ENCODE data around the gene PPL.

PPL gene

GRCh38 chr16:4871071-4871470 lies 65.9 kb downstream of the PPL start:
- no peak overlapping the region for H3K9ac ChIP-seq (ENCODE audit: low read length)
- H3K4me1 ChIP-seq (ENCODE audit: control insufficient read depth, insufficient read depth, low read length): peaks cover 15% of the 10 kb centered on the region
- peaks cover 11% of the 10 kb centered on the region for H3K36me3 ChIP-seq (ENCODE audit: control insufficient read depth, insufficient read depth, low read length)
- H3K27me3 ChIP-seq (ENCODE audit: control insufficient read depth, insufficient read depth, low read length): no peaks in the 10 kb centered on the region
- no peak overlapping the region for H3K4me3 ChIP-seq (ENCODE audit: low read length)
- H3K9me3 ChIP-seq (ENCODE audit: control insufficient read depth, low read length): no peaks in the 10 kb centered on the region

- no peak overlapping the region for H3K9ac ChIP-seq (ENCODE audit: low read length)
- H3K27me3 ChIP-seq (ENCODE audit: control insufficient read depth, insufficient read depth, low read length): no peaks in the 10 kb centered on the region
- H3K36me3 ChIP-seq (ENCODE audit: control insufficient read depth, insufficient read depth, low read length): peaks cover 8% of the 10 kb centered on the region
- peaks cover 15% of the 10 kb centered on the region for H3K4me1 ChIP-seq (ENCODE audit: control insufficient read depth, insufficient read depth, low read length)
- no peak overlapping the region for H3K4me3 ChIP-seq (ENCODE audit: low read length)
- H3K9me3 ChIP-seq (ENCODE audit: control insufficient read depth, low read length): no peaks in the 10 kb centered on the region
These were observed 66.7 kb downstream of the PPL start for GRCh38 chr16:4870138-4870671.

- peaks cover 6% of the 10 kb centered on the region for H3K36me3 ChIP-seq (ENCODE audit: control insufficient read depth, insufficient read depth, low read length)
- no peaks in the 10 kb centered on the region for H3K27me3 ChIP-seq (ENCODE audit: control insufficient read depth, insufficient read depth, low read length)
- peaks cover 15% of the 10 kb centered on the region for H3K4me1 ChIP-seq (ENCODE audit: control insufficient read depth, insufficient read depth, low read length)
- no peaks in the 10 kb centered on the region for H3K9me3 ChIP-seq (ENCODE audit: control insufficient read depth, low read length)
- no peak overlapping the region for H3K9ac ChIP-seq (ENCODE audit: low read length)
- H3K4me3 ChIP-seq (ENCODE audit: low read length): no peak overlapping the region
These were observed 67.7 kb downstream of the PPL start for GRCh38 chr16:4869147-4869805.

GRCh38 chr16:4868535-4868934 lies 68.4 kb downstream of the PPL start:
- Histone ChIP-seq H3K4me3 (ENCODE audit: low read length) (no peak overlapping the region), H3K36me3 (ENCODE audit: control insufficient read depth, insufficient read depth, low read length) (peaks cover 7% of the 10 kb centered on the region), H3K9me3 (ENCODE audit: control insufficient read depth, low read length) (no peaks in the 10 kb centered on the region), H3K4me1 (ENCODE audit: control insufficient read depth, insufficient read depth, low read length) (peaks cover 15% of the 10 kb centered on the region), H3K9ac (ENCODE audit: low read length) (no peak overlapping the region), H3K27me3 (ENCODE audit: control insufficient read depth, insufficient read depth, low read length) (no peaks in the 10 kb centered on the region)

- no peaks in the 10 kb centered on the region for H3K27me3 ChIP-seq (ENCODE audit: control insufficient read depth, insufficient read depth, low read length)
- no peak overlapping the region for H3K9ac ChIP-seq (ENCODE audit: low read length)
- peaks cover 15% of the 10 kb centered on the region for H3K4me1 ChIP-seq (ENCODE audit: control insufficient read depth, insufficient read depth, low read length)
- H3K36me3 ChIP-seq (ENCODE audit: control insufficient read depth, insufficient read depth, low read length): peaks cover 7% of the 10 kb centered on the region
- H3K9me3 ChIP-seq (ENCODE audit: control insufficient read depth, low read length): no peaks in the 10 kb centered on the region
- no peak overlapping the region for H3K4me3 ChIP-seq (ENCODE audit: low read length)
These were observed 68.9 kb downstream of the PPL start for GRCh38 chr16:4868026-4868425.

- Histone ChIP-seq H3K9ac (ENCODE audit: low read length) (no peak overlapping the region), H3K36me3 (ENCODE audit: control insufficient read depth, insufficient read depth, low read length) (peaks cover 4% of the 10 kb centered on the region), H3K9me3 (ENCODE audit: control insufficient read depth, low read length) (no peaks in the 10 kb centered on the region), H3K27me3 (ENCODE audit: control insufficient read depth, insufficient read depth, low read length) (no peaks in the 10 kb centered on the region), H3K4me1 (ENCODE audit: control insufficient read depth, insufficient read depth, low read length) (peaks cover 23% of the 10 kb centered on the region), H3K4me3 (ENCODE audit: low read length) (no peak overlapping the region)
These were observed 70.4 kb downstream of the PPL start for GRCh38 chr16:4866586-4866985.

- Histone ChIP-seq H3K36me3 (ENCODE audit: control insufficient read depth, insufficient read depth, low read length) (peaks cover 4% of the 10 kb centered on the region), H3K4me1 (ENCODE audit: control insufficient read depth, insufficient read depth, low read length) (peaks cover 23% of the 10 kb centered on the region), H3K4me3 (ENCODE audit: low read length) (no peak overlapping the region)
These were observed 71.6 kb downstream of the PPL start for GRCh38 chr16:4865231-4865860.

GRCh38 chr16:4864728-4865127 lies 72.2 kb downstream of the PPL start:
- H3K27me3 ChIP-seq (ENCODE audit: control insufficient read depth, insufficient read depth, low read length): no peaks in the 10 kb centered on the region
- H3K4me1 ChIP-seq (ENCODE audit: control insufficient read depth, insufficient read depth, low read length): peaks cover 23% of the 10 kb centered on the region
- H3K9ac ChIP-seq (ENCODE audit: low read length): no peak overlapping the region
- H3K36me3 ChIP-seq (ENCODE audit: control insufficient read depth, insufficient read depth, low read length): peaks cover 4% of the 10 kb centered on the region
- no peaks in the 10 kb centered on the region for H3K9me3 ChIP-seq (ENCODE audit: control insufficient read depth, low read length)
- H3K4me3 ChIP-seq (ENCODE audit: low read length): no peak overlapping the region

More at GRCh38 chr16:4865231-4865860, 71.6 kb downstream of the PPL start:
- no peaks in the 10 kb centered on the region for H3K9me3 ChIP-seq (ENCODE audit: control insufficient read depth, low read length)
- H3K9ac ChIP-seq (ENCODE audit: low read length): no peak overlapping the region
- H3K27me3 ChIP-seq (ENCODE audit: control insufficient read depth, insufficient read depth, low read length): no peaks in the 10 kb centered on the region

GRCh38 chr16:4862639-4863038 lies 74.3 kb downstream of the PPL start:
- peaks cover 11% of the 10 kb centered on the region for H3K4me1 ChIP-seq (ENCODE audit: control insufficient read depth, insufficient read depth, low read length)
- no peak overlapping the region for H3K4me3 ChIP-seq (ENCODE audit: low read length)
- H3K9ac ChIP-seq (ENCODE audit: low read length): no peak overlapping the region
- peaks cover 11% of the 10 kb centered on the region for H3K36me3 ChIP-seq (ENCODE audit: control insufficient read depth, insufficient read depth, low read length)
- no peaks in the 10 kb centered on the region for H3K27me3 ChIP-seq (ENCODE audit: control insufficient read depth, insufficient read depth, low read length)
- no peaks in the 10 kb centered on the region for H3K9me3 ChIP-seq (ENCODE audit: control insufficient read depth, low read length)

- H3K4me3 ChIP-seq (ENCODE audit: low read length): no peak overlapping the region
- H3K9me3 ChIP-seq (ENCODE audit: control insufficient read depth, low read length): no peaks in the 10 kb centered on the region
- no peaks in the 10 kb centered on the region for H3K27me3 ChIP-seq (ENCODE audit: control insufficient read depth, insufficient read depth, low read length)
- no peak overlapping the region for H3K9ac ChIP-seq (ENCODE audit: low read length)
- peaks cover 8% of the 10 kb centered on the region for H3K4me1 ChIP-seq (ENCODE audit: control insufficient read depth, insufficient read depth, low read length)
- peaks cover 11% of the 10 kb centered on the region for H3K36me3 ChIP-seq (ENCODE audit: control insufficient read depth, insufficient read depth, low read length)
These were observed 76.1 kb downstream of the PPL start for GRCh38 chr16:4860727-4861342.

GRCh38 chr16:4859900-4860255 lies 77.1 kb downstream of the PPL start:
- Histone ChIP-seq H3K27me3 (ENCODE audit: control insufficient read depth, insufficient read depth, low read length) (no peaks in the 10 kb centered on the region), H3K9ac (ENCODE audit: low read length) (no peak overlapping the region), H3K4me3 (ENCODE audit: low read length) (no peak overlapping the region), H3K36me3 (ENCODE audit: control insufficient read depth, insufficient read depth, low read length) (peaks cover 11% of the 10 kb centered on the region), H3K4me1 (ENCODE audit: control insufficient read depth, insufficient read depth, low read length) (peaks cover 8% of the 10 kb centered on the region), H3K9me3 (ENCODE audit: control insufficient read depth, low read length) (no peaks in the 10 kb centered on the region)

GRCh38 chr16:4859190-4859899 lies 77.6 kb downstream of the PPL start:
- Histone ChIP-seq H3K9ac (ENCODE audit: low read length) (no peak overlapping the region), H3K36me3 (ENCODE audit: control insufficient read depth, insufficient read depth, low read length) (peaks cover 8% of the 10 kb centered on the region), H3K4me1 (ENCODE audit: control insufficient read depth, insufficient read depth, low read length) (peaks cover 8% of the 10 kb centered on the region)

More at GRCh38 chr16:4859190-4859899, 77.6 kb downstream of the PPL start:
- H3K27me3 ChIP-seq (ENCODE audit: control insufficient read depth, insufficient read depth, low read length): no peaks in the 10 kb centered on the region
- H3K9me3 ChIP-seq (ENCODE audit: control insufficient read depth, low read length): no peaks in the 10 kb centered on the region
- no peak overlapping the region for H3K4me3 ChIP-seq (ENCODE audit: low read length)
